ENCODE data around the gene DYNLT3.

The DYNLT3 gene

DNA sequence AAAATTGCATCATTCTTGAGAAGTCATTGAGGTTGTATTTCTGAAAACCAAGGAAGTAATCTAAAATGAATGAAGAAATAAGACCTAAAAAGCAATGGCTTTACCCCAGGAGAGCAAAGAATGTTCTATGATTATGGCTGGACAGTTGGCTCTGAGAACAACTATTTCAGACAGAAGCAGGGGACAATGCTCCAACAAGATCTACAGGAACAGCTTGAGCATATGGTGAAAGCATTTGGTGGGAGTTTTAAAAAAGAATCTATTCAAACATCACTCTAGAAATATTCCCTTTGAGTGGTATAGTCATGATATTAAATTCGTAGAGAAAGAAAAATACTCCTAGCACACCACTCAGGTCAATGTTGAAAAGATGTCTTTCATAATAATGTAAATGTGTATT is 26.7 kb downstream of the DYNLT3 start:
- Histone ChIP-seq H3K36me3 (ENCODE audit: insufficient read depth, low read length) (no peaks in the 10 kb centered on the region), H3K9me3 (ENCODE audit: control insufficient read depth, insufficient read depth, low read length) (no peaks in the 10 kb centered on the region), H3K9ac (ENCODE audit: low read depth, low read length) (no peak overlapping the region), H3K4me1 (ENCODE audit: insufficient read depth, low read length) (peaks cover 3% of the 10 kb centered on the region; the same call in 1 of the 2 replicates)

DNA sequence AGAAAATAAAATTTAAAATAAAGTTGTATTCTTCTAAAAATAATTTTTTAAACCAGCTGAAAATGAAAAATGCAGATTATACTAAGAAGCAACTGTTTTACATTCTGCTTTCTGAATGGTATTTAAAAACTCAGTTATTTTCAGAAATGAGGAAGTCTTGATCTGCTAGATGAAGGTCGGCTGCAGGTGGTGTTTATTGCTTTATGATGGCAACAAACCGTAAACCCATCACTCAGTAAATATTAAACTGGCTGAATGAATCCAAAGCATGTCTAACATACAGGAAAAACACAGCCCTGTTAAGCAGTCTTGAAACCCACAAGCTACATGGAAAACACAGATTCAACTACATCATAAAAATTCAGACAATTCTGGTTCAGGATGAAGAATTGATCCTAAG is 29.3 kb downstream of the DYNLT3 start:
- Histone ChIP-seq H3K9ac (ENCODE audit: low read depth, low read length) (no peak overlapping the region), H3K36me3 (ENCODE audit: insufficient read depth, low read length) (no peaks in the 10 kb centered on the region), H3K9me3 (ENCODE audit: control insufficient read depth, insufficient read depth, low read length) (no peaks in the 10 kb centered on the region), H3K4me1 (ENCODE audit: insufficient read depth, low read length) (no peaks in the 10 kb centered on the region)

DNA sequence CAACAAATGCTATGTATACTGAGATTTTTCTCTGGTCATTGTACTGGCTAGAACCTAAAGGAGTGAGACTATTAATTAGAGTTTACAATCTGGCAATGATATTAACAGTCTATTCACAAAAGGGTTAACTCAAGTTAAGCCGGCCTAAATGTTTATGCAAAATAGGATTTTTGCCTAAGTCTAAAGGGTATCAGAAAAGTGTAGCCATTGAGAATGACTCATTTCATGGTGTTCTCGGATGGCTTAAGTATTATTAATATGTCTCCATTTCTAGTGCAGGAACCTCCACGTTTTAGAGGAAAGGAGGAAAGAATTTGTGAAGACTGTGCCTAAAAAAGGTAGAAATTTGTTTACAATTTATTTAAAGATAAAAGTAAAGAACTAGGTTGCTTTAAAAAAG is 29.8 kb downstream of the DYNLT3 start:
- Histone ChIP-seq H3K36me3 (ENCODE audit: insufficient read depth, low read length) (no peaks in the 10 kb centered on the region), H3K9me3 (ENCODE audit: control insufficient read depth, insufficient read depth, low read length) (no peaks in the 10 kb centered on the region), H3K9ac (ENCODE audit: low read depth, low read length) (no peak overlapping the region), H3K4me1 (ENCODE audit: insufficient read depth, low read length) (no peaks in the 10 kb centered on the region)

GRCh38 chrX:37817176-37817575 is 30.2 kb downstream of the DYNLT3 start:
- Histone ChIP-seq H3K4me1 (ENCODE audit: insufficient read depth, low read length) (no peaks in the 10 kb centered on the region), H3K36me3 (ENCODE audit: insufficient read depth, low read length) (no peaks in the 10 kb centered on the region), H3K9me3 (ENCODE audit: control insufficient read depth, insufficient read depth, low read length) (no peaks in the 10 kb centered on the region), H3K9ac (ENCODE audit: low read depth, low read length) (no peak overlapping the region)

DNA sequence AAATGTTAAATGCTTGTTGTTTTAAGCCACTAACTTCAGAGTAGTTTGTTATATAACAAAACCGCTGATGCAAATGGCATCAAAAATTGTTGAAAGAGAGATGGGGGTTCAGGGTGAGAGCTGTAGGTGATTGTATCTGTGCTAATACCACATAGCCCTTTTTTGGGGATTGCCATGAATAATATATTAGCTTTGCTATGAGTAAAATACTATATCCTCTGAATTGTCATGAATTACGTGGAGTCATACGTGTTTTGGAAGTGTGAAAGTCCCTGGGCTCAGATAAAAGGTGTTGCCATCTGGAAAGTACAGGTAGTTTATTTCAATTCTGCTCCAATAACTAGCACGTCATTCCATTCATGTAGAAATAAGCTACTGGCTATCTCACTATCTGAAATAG is 30.6 kb downstream of the DYNLT3 start:
- no peaks in the 10 kb centered on the region for H3K4me1 ChIP-seq (ENCODE audit: insufficient read depth, low read length)
- H3K36me3 ChIP-seq (ENCODE audit: insufficient read depth, low read length), result no peaks in the 10 kb centered on the region
- H3K9me3 ChIP-seq (ENCODE audit: control insufficient read depth, insufficient read depth, low read length), result no peaks in the 10 kb centered on the region
- H3K9ac ChIP-seq (ENCODE audit: low read depth, low read length), result no peak overlapping the region

GRCh38 chrX:37815366-37815765 is 32.0 kb downstream of the DYNLT3 start:
- no peaks in the 10 kb centered on the region for H3K4me1 ChIP-seq (ENCODE audit: insufficient read depth, low read length)
- H3K9me3 ChIP-seq (ENCODE audit: control insufficient read depth, insufficient read depth, low read length), result no peaks in the 10 kb centered on the region
- H3K36me3 ChIP-seq (ENCODE audit: insufficient read depth, low read length), result no peaks in the 10 kb centered on the region
- H3K9ac ChIP-seq (ENCODE audit: low read depth, low read length), result no peak overlapping the region

DNA sequence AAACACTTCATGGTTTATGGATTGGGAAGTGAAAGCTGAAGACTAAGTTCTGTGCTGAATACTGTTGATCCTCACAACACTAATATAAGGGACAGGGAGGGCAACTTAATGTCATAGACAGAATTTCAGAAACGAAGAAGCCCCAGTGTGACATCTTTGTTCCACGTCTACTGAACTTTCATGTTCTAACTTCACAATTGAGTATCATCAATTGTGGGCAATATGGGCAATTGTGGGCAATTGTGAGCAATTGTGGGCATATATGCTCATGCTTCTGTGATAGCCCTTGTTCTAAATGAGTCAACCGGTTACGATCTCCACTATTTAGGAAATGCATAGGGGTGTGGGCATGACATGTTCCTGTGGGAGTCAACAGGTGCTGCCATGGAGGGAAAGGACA is 33.8 kb downstream of the DYNLT3 start:
- H3K4me1 ChIP-seq (ENCODE audit: insufficient read depth, low read length), result no peaks in the 10 kb centered on the region

DNA sequence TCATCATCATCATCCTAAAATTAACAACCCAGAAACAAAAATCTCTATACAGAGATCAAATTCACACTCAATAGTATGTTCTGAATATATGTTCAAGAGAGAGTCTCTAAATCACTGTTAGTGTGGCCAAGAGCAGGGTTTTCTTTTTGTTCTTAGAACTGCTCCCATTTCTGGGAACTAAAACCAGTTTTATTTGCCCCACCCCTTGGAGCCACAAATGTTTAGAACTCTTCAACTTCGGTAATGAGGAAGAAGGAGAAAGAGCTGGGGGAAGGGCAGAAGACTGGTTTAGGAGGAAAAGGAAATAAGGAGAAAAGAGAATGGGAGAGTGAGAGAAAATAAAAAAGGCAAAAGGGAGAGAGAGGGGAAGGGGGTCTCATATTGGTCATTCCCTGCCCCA is 35.3 kb downstream of the DYNLT3 start:
- Histone ChIP-seq H3K9ac (ENCODE audit: low read depth, low read length) (no peak overlapping the region), H3K9me3 (ENCODE audit: control insufficient read depth, insufficient read depth, low read length) (no peaks in the 10 kb centered on the region), H3K36me3 (ENCODE audit: insufficient read depth, low read length) (no peaks in the 10 kb centered on the region), H3K4me1 (ENCODE audit: insufficient read depth, low read length) (no peaks in the 10 kb centered on the region)

More for the DNA sequence above, 33.8 kb downstream of the DYNLT3 start:
- no peak overlapping the region for H3K9ac ChIP-seq (ENCODE audit: low read depth, low read length)
- no peaks in the 10 kb centered on the region for H3K9me3 ChIP-seq (ENCODE audit: control insufficient read depth, insufficient read depth, low read length)
- H3K36me3 ChIP-seq (ENCODE audit: insufficient read depth, low read length), result no peaks in the 10 kb centered on the region

GRCh38 chrX:37809970-37810369 is 37.4 kb downstream of the DYNLT3 start:
- Histone ChIP-seq H3K4me1 (ENCODE audit: insufficient read depth, low read length) (no peaks in the 10 kb centered on the region), H3K36me3 (ENCODE audit: insufficient read depth, low read length) (no peaks in the 10 kb centered on the region), H3K9ac (ENCODE audit: low read depth, low read length) (no peak overlapping the region), H3K9me3 (ENCODE audit: control insufficient read depth, insufficient read depth, low read length) (no peaks in the 10 kb centered on the region)

DNA sequence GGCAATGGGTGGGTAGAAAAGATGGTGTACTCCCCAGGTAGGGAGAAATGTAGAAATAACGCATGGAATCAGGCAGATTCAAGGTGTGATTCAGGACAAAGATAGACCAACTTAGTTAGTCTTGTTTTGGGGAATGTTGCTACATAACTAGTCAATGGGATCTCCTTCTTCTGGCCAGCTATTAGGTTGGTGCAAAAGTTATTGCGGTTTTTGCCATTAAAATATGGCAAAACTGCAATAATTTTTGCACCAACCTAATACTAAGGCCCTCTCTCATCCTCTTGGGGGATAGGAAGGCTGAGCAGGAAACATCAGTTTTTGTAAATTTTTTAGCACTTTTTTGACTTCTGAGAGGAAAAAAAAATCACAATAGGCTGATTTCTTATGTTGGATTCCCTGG is 44.3 kb downstream of the DYNLT3 start:
- Histone ChIP-seq H3K36me3 (ENCODE audit: insufficient read depth, low read length) (no peaks in the 10 kb centered on the region), H3K9ac (ENCODE audit: low read depth, low read length) (no peak overlapping the region), H3K9me3 (ENCODE audit: control insufficient read depth, insufficient read depth, low read length) (no peaks in the 10 kb centered on the region), H3K4me1 (ENCODE audit: insufficient read depth, low read length) (no peaks in the 10 kb centered on the region)

DNA sequence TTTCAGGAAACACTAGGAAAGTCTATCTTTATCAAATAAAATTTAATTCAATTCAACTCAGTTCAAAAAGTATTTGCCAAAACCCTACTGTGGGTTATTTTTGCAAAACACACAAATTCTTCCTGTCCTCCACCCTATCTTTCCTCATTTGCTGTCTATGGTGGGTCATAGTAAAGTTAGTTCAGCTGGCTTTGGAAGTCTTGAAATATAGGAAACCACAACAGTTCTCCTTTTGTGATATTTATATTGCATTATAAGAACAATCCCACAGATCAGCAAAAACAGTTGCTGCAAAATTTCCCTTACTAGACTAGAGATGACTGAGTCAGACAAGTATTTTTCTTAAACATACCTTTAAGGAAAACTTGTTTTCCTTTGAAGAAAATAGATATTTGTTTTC is 45.3 kb downstream of the DYNLT3 start:
- no peaks in the 10 kb centered on the region for H3K9me3 ChIP-seq (ENCODE audit: control insufficient read depth, insufficient read depth, low read length)
- no peaks in the 10 kb centered on the region for H3K4me1 ChIP-seq (ENCODE audit: insufficient read depth, low read length)
- no peak overlapping the region for H3K9ac ChIP-seq (ENCODE audit: low read depth, low read length)
- H3K36me3 ChIP-seq (ENCODE audit: insufficient read depth, low read length), result no peaks in the 10 kb centered on the region

DNA sequence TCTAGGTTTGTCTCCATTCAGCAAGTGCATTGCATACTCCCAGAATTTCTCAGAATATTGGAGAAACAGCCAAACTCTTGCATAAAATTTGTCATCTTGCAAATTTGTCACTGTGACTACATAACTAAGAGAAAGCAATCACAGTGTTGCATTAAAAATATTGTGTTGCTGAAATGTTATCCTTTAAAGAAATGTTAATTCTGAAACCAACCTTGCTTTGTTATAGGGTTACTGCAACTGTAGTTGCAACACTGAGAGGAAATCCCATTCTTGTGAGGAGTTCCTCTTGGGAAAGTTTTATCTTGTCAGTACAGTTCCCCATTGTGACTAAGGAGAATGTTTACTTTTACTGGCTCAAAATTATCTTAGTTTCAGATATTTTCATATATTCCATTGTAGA is 46.7 kb downstream of the DYNLT3 start:
- H3K4me1 ChIP-seq (ENCODE audit: insufficient read depth, low read length), result no peaks in the 10 kb centered on the region
- no peaks in the 10 kb centered on the region for H3K36me3 ChIP-seq (ENCODE audit: insufficient read depth, low read length)
- no peak overlapping the region for H3K9ac ChIP-seq (ENCODE audit: low read depth, low read length)
- H3K9me3 ChIP-seq (ENCODE audit: control insufficient read depth, insufficient read depth, low read length), result no peaks in the 10 kb centered on the region

GRCh38 chrX:37799936-37800335 is 47.4 kb downstream of the DYNLT3 start:
- Histone ChIP-seq H3K9ac (ENCODE audit: low read depth, low read length) (no peak overlapping the region), H3K9me3 (ENCODE audit: control insufficient read depth, insufficient read depth, low read length) (no peaks in the 10 kb centered on the region), H3K4me1 (ENCODE audit: insufficient read depth, low read length) (no peaks in the 10 kb centered on the region), H3K36me3 (ENCODE audit: insufficient read depth, low read length) (no peaks in the 10 kb centered on the region)

DNA sequence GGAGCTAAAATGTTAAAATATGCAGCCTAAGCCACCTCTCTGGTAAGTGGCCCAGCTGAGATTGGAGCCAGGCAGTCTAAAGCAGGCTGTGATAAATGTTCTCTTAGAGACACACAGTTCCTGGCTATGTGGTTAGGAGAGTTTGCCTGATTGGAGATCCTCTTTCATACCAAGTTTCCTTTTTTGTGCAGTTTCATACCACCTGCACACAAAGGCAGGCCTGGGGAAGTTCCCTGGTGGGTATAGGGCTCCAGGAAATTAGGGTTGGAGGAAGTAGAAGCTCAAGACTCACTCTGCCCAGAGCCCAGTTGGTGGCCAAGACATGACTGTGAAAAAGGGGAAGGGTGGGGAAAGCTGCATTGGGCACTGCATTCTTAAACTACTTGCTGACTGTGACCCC is 50.6 kb downstream of the DYNLT3 start:
- no peak overlapping the region for H3K9ac ChIP-seq (ENCODE audit: low read depth, low read length)
- no peaks in the 10 kb centered on the region for H3K9me3 ChIP-seq (ENCODE audit: control insufficient read depth, insufficient read depth, low read length)
- no peaks in the 10 kb centered on the region for H3K36me3 ChIP-seq (ENCODE audit: insufficient read depth, low read length)
- no peaks in the 10 kb centered on the region for H3K4me1 ChIP-seq (ENCODE audit: insufficient read depth, low read length)

DNA sequence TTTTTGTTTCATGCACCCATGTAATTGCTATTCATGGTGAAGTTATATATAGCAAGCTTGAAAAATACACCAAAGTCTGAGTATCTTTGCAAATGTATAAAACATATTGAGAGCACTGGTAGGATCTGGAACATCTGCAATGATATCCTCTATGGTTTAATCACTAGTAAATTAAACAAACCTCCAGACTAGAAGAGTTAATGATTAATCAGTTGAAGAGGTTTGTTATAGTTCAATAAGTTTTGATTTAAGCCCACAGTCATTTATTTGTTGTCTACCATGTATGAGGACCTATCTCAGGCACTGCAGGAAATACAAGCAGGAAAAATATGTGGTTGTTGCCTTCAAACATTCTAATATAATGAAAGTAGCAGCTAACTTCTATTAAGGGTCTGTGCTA is 51.1 kb downstream of the DYNLT3 start:
- H3K36me3 ChIP-seq (ENCODE audit: insufficient read depth, low read length), result no peaks in the 10 kb centered on the region
- no peaks in the 10 kb centered on the region for H3K9me3 ChIP-seq (ENCODE audit: control insufficient read depth, insufficient read depth, low read length)
- H3K4me1 ChIP-seq (ENCODE audit: insufficient read depth, low read length), result no peaks in the 10 kb centered on the region
- no peak overlapping the region for H3K9ac ChIP-seq (ENCODE audit: low read depth, low read length)
